DMS79 treated with DMSO at 0.1 percent for 48 hours (cell line): ENCODE measurements around the gene FBXL7.

Experiments
- DNase-seq: peaks from one replicate; lab custom pipeline; 2025; lab: John Stamatoyannopoulos, UW

FBXL7 gene

GRCh38 chr5:15579193-15579990, 79.4 kb downstream of the FBXL7 start:
- DNase-seq = no peak

- DNase-seq = no peak
Observed at GRCh38 chr5:15584528-15584927, 84.5 kb downstream of the FBXL7 start.

GRCh38 chr5:15585128-15585527, 85.1 kb downstream of the FBXL7 start:
- DNase-seq = no peak

GRCh38 chr5:15585841-15586591, 86.0 kb downstream of the FBXL7 start:
- DNase-seq = no peak

GRCh38 chr5:15587916-15588315, 87.9 kb downstream of the FBXL7 start:
- DNase-seq = no peak

- DNase-seq = no peak
Observed at GRCh38 chr5:15592728-15593127, 92.7 kb downstream of the FBXL7 start.

GRCh38 chr5:15594977-15595568, 95.1 kb downstream of the FBXL7 start:
- DNase-seq = no peak

- no peak for DNase-seq
Observed at GRCh38 chr5:15595929-15596328, 95.9 kb downstream of the FBXL7 start.

- DNase-seq = no peak
Observed at GRCh38 chr5:15596936-15597335, 97.0 kb downstream of the FBXL7 start.

GRCh38 chr5:15597804-15598203, 97.8 kb downstream of the FBXL7 start:
- no peak for DNase-seq

- no peak for DNase-seq
Observed at GRCh38 chr5:15598294-15598902, 98.4 kb downstream of the FBXL7 start.

GRCh38 chr5:15600035-15600434, 100.1 kb downstream of the FBXL7 start:
- no peak for DNase-seq

GRCh38 chr5:15601274-15601673, 101.3 kb downstream of the FBXL7 start:
- no peak for DNase-seq

GRCh38 chr5:15601853-15602252, 101.9 kb downstream of the FBXL7 start:
- no peak for DNase-seq

- no peak for DNase-seq
Observed at GRCh38 chr5:15604986-15605385, 105.0 kb downstream of the FBXL7 start.

GRCh38 chr5:15606197-15606596, 106.2 kb downstream of the FBXL7 start:
- no peak for DNase-seq

- no peak for DNase-seq
Observed at GRCh38 chr5:15607076-15607475, 107.1 kb downstream of the FBXL7 start.

- no peak for DNase-seq
Observed at GRCh38 chr5:15609076-15609725, 109.2 kb downstream of the FBXL7 start.

- no peak for DNase-seq
Observed at GRCh38 chr5:15610216-15610615, 110.2 kb downstream of the FBXL7 start.

GRCh38 chr5:15611008-15611407, 111.0 kb downstream of the FBXL7 start:
- no peak for DNase-seq

- no peak for DNase-seq
Observed at GRCh38 chr5:15612915-15613635, 113.1 kb downstream of the FBXL7 start.
